GM12865 (cell line): Measurements from ENCODE around the gene MPIG6B.

ENCODE experiments used
- DNase-seq: peaks from one replicate; pipeline ENCODE4 v3.0.0; 2010; ENCODE audit warnings: low read depth
- H3K4me3 ChIP-seq: 2 replicates; pipeline ENCODE4 v1.5.1; 2011; ENCODE audit warnings: mild to moderate bottlenecking, low read depth, low read length, control low read depth
- TF ChIP-seq, protein P1 (sequence below): IDR thresholded peaks from 2 replicates; pipeline ENCODE4 v1.5.1; 2011; ENCODE audit warnings: low read length, control low read depth, low read depth, inconsistent platforms; ENCODE audit not compliant: insufficient read depth; ENCODE audit errors: missing control alignments

MPIG6B gene

DNA sequence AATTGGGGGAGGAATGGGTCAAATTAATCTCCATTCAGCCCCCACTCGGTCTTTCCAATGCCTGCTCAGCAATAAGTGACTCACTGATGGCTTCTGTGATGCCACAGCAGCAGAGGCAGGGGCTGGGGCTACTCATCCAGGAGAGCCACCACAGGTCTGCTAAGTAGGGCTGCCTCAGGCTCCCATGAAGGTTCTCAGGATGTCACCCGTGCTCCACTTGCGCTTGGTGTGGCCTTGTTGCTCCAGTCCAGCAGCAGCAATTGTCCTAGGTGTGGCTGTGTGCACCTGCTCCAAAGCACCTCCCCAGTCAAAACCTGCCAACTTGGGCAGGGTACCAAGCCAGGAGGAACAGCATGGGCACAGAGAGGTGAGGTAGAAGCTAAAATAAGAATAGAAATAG is 1.0 kb upstream of the MPIG6B start:
- TF ChIP-seq, protein P1, sequence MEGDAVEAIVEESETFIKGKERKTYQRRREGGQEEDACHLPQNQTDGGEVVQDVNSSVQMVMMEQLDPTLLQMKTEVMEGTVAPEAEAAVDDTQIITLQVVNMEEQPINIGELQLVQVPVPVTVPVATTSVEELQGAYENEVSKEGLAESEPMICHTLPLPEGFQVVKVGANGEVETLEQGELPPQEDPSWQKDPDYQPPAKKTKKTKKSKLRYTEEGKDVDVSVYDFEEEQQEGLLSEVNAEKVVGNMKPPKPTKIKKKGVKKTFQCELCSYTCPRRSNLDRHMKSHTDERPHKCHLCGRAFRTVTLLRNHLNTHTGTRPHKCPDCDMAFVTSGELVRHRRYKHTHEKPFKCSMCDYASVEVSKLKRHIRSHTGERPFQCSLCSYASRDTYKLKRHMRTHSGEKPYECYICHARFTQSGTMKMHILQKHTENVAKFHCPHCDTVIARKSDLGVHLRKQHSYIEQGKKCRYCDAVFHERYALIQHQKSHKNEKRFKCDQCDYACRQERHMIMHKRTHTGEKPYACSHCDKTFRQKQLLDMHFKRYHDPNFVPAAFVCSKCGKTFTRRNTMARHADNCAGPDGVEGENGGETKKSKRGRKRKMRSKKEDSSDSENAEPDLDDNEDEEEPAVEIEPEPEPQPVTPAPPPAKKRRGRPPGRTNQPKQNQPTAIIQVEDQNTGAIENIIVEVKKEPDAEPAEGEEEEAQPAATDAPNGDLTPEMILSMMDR: no peak
- no peak for DNase-seq
- no peak overlapping the region for H3K4me3 ChIP-seq

DNA sequence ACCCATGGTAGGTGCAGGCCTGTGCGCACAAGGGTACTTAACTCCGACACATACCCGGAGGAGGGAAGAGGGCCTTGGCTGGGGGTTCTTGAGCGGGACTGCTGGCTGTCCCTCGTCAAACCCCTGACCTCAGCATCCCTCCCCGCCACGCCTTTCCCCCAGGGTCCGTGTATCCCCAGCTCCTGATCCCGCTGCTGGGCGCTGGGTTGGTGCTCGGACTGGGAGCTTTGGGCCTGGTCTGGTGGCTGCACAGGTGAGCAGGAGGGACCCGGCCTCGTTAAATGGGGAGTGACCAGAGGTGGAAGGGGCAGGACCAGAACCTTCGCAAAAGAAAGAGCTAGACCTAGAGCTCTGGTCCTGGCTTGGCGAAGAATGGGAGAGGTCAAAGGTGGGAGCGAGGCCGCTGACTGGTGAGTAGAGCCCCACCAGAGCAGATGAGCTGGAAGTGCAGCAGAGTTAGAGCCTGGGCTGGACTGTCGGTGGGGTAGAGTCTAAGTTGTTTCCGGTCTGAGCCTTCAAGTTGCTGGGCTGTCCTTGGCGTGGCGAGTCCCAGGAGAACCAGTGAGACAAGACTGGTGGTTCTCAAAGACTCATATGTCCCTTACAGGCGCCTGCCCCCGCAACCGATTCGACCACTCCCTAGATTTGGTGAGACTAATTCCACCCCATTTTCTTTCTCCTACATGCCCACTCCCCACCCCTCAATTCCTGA is 963 bp downstream of the MPIG6B start:
- no peak for DNase-seq
- no peak overlapping the region for H3K4me3 ChIP-seq
- TF ChIP-seq, protein P1: no peak

DNA sequence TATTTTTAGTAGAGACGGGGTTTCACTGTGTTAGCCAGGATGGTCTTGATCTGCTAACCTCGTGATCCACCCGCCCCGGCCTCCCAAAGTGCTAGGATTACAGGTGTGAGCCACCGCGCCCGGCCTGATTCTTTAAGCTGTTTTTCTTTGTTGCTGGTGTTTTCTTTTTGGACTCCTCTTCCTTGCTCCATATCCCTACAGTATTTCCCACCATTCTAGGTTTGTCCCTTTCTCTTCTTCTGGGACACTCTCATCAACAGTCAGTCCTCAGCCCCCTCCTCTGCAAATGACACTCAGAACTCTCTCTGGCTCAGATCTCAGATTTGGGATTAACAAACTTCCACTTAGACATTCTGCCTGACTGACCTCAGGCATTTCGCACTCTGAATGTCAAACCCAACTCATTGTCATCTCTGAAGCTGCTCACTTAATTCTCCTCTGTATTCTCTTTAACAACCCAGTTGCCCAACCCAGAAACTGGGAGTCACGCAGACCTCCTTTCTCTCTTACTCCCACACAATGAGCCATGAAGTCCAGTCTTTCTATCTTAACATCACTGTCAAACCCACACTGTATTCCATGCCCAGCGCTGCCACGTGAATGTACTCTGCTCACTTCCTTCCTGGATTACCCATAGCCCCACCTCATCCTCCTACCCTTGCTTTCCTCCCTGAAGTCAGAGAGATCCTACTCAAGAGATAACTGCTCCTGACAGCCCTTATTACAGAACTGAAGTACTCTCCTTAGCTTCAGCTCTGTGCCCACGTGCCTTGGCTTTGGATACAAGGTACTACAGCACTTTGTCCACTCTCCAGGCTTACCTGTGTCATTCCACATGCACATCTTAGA is 2.6 kb downstream of the MPIG6B start:
- no peak overlapping the region for H3K4me3 ChIP-seq
- DNase-seq: no peak
- TF ChIP-seq, protein P1: no peak

DNA sequence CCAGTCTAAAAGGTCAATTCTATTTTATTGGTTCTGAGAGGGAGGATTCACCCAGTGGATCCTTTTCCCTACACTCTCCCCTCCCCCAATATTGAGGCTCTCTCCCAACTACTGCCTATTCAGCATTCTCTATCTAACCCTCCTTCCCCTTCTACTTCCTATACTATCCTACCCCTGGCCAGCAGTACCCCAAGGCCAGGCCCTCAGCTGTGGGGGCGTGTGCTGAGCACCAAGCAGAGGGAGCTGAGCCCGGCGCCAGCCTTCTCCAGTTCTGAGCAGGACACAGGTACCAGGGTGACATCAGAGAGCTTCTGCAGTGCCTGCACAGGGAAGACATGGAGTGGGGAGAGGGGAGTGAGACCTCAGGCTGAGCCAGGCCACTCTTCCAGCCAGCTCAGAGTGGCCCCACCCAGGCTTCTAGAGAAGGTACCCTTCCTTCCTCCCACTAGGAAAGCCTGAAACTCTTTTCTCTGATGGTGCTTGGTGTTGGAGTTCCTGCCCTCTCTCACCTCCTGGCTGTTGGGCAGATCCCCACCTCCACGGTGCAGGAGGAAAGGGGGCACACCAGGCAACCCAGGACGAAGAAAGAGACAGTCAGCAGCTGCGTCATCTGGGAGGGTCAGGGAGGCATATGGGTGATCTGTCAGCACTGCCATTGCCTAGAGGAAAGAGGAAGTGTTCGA is 4.0 kb downstream of the MPIG6B start:
- TF ChIP-seq, protein P1: no peak
- H3K4me3 ChIP-seq: no peak overlapping the region
- no peak for DNase-seq

DNA sequence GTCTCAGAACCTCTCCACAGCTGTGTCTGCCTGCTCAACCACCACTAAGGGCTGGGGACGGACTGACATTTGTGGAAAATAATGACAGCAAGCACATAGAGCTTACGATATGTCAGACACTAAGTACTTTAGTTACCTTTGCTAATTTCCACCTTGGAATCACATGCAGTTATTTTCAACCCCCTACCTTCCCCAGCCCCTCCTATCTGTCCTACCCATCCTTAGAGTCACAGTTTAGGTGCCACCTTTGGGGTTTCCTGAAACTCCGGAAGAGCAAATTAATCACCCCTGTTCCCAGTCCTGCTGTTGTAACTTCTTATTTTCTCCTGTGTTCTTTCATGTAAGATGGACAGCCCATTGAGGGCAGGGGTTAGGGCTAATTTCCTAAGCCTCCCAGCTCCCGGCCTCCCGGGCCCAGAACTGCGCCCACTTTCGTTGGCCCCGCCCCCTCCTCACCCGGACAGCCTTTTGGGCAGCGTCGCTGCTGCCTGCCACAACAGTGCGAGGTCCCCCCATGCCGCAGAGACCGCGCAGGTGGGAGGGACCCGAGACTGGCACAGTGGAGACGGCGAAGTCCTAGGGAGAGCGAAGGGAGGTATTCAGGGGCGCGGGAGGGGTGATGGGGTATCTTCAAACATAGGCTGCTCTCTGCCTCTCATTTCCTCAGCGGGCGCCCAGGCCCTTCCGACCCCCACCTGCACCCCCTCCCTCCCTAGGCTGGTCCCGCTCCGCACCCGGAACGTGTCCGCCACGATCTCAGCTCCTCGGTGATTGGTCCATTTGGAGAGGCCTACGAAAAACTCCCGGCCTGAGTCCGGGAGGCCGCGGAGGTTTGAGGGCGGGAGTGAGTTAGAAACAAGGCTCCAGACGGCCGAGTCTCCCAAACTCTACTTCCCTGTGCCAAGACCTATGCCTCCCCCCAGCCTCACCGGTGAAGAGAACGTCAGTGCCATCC is 4.8 kb downstream of the MPIG6B start:
- no peak overlapping the region for H3K4me3 ChIP-seq
- DNase-seq: peak; percentile 83
- TF ChIP-seq, protein P1: no peak
